Body of pancreas (tissue), 4 donors: ENCODE measurements around the gene ADCY5.

Experiments
- CTCF ChIP-seq, 7 experiments: fragments of 450-650 bp in 4 of 7; fragments of 200-600 bp in 3 of 7; sonication (generic) in 3 of 7; IDR thresholded peaks; one replicate each; pipeline ENCODE4 v1.5.1; 2016 to 2019; ENCODE audit warnings: antibody characterized with exemption in 7 of 7
- POLR2A ChIP-seq, 3 donors: fragments of 450-650 bp; IDR thresholded peaks; one replicate each; pipeline ENCODE4 v1.6.1; 2016; ENCODE audit warnings: antibody characterized with exemption in 3 of 3, mild to moderate bottlenecking in 2 of 3

- TF ChIP-seq CTCF (IDR thresholded peaks at IDR 0.05) (no peak), POLR2A (IDR thresholded peaks at IDR 0.05) (no peak)
Observed at GRCh38 chr3:123299581-123299980, 149.3 kb downstream of the ADCY5 start.
